GM12873 (cell line): ENCODE data around the gene MT1E.

ENCODE experiments used
- TF ChIP-seq, protein P1 (sequence below): IDR thresholded peaks from 2 replicates; pipeline ENCODE4 v1.5.1; 2012; ENCODE audit warnings: low read depth, mild to moderate bottlenecking, moderate library complexity, low read length, control low read depth; ENCODE audit not compliant: insufficient read depth; ENCODE audit errors: missing control alignments

MT1E gene

DNA sequence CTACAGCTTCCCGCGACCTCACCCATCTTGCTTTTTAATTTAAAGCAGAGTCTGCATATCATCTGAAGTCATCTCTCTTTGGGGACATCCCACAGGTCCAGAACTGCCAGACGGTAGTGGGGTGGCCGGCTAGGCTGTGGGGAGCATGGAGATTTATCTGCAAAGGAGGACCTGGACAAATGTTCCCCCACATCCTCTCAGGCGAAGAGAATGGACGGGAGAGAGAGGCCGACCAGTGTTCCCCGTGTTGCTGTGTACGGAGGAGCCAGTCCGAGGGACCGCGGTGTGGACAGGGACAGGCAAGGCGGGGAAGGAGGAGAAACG lies 6.2 kb downstream of the MT1E start:
- TF ChIP-seq, protein P1, sequence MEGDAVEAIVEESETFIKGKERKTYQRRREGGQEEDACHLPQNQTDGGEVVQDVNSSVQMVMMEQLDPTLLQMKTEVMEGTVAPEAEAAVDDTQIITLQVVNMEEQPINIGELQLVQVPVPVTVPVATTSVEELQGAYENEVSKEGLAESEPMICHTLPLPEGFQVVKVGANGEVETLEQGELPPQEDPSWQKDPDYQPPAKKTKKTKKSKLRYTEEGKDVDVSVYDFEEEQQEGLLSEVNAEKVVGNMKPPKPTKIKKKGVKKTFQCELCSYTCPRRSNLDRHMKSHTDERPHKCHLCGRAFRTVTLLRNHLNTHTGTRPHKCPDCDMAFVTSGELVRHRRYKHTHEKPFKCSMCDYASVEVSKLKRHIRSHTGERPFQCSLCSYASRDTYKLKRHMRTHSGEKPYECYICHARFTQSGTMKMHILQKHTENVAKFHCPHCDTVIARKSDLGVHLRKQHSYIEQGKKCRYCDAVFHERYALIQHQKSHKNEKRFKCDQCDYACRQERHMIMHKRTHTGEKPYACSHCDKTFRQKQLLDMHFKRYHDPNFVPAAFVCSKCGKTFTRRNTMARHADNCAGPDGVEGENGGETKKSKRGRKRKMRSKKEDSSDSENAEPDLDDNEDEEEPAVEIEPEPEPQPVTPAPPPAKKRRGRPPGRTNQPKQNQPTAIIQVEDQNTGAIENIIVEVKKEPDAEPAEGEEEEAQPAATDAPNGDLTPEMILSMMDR, result no peak

DNA sequence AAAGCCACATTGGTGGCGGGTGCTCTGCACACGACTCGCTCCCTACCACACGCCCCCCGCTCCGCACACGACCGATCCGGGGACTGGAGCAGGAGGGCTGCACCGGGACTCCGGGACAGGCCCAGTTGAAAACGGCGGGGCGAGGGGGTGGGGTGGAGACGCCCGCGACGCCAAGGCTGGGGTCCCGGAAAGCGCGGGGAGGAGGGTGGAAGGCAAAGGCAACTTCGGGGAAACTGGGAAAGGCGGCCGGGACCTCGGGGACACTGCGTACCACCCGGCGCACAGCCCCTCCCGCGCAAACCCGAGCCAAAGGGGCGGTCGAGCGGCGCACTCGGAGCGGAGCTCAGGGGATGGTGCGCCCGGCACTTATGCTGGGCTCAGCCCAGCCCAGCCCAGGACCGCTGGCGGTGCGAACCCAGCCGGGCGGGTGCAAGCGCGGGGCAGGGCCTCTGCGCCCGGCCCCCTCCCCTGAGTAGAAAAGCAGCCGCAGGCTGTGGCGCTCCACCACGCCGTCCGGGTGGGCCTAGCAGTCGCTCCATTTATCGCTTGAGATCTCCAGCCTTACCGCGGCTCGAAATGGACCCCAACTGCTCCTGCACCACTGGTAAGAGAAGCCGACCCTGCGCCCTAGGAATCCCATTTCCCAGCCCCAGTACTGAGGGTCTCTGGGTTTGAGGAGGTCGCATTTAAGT lies 6.7 kb downstream of the MT1E start, which contains the start of gene MT1M:
Gene MT1M, plus strand, starts transcription at position 504 of the 692 bp plus-strand sequence. Its CDS starts 73 bp downstream, at position 577.
- TF ChIP-seq, protein P1, result no peak

DNA sequence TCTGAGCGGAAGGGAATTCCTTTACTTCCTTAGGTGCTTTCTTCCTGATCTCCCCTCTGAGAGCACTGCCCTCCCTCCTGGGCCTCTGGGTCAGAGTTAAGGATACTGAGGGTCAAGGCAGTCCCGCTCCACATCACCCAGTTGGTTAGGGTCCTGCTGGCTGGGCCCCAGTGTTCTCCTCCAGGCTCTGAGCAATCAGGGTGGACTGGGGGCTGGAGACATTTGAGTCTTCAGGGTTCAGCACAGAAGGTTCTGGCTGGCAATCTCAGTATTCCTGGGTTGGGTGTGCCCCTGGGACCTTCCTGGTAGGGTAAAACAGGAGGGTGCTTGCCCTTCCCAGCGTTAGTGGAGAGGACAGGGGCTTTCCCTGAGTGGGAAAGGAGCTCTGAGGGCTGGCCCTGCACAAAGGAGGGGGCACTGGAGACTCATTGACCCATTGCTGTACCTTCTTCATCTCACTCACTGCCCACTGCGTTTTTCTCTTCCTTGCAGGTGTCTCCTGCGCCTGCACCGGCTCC lies 7.3 kb downstream of the MT1E start:
- TF ChIP-seq, protein P1, result no peak

DNA sequence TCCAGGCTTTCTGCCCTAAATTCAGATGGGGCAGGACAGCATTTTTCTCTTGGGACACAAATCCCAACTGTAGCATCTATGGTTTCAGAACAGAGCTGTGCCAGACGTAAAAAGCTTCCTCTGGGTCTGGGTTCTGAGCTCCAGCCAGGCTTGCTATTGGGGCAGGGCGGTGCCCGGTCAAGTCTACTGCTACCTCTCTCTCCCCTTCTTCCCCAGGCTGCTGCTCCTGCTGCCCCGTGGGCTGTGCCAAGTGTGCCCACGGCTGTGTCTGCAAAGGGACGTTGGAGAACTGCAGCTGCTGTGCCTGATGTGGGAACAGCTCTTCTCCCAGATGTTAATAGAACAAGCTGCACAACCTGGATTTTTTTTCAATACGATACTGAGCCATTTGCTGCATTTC lies 8.0 kb downstream of the MT1E start:
- TF ChIP-seq, protein P1, result no peak

DNA sequence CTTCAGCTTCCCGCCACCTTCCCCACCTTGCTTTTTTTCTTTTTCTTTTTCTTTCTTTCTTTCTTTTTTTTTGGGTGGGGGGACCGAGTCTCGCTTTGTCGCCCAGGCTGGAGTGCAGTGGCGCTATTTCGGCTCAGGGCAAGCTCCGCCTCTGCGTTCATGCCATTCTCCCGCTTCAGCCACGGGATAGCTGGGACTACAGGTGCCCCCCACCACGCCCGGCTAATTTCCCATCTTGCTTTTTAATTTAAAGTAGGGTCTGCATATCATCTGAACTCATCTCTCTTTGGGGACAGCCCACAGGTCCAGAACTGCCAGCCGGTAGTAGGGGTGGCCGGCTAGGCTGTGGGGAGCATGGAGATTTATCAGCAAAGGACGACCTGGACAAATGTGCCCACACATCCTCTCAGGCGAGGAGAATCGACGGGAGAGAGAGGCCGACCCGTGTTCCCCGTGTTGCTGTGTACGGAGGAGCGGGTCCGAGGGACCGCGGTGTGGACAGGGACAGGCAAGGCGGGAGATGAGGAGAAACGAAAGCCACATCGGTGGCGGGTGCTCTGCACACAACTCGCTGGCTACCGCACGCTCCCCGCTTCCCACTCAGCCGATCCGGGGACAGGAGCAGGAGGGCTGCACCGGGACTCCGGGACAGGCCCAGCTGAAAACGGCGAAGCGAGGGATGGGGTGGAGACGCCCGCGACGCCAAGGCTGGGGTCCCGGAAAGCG lies 9.3 kb downstream of the MT1E start:
- TF ChIP-seq, protein P1, result no peak

DNA sequence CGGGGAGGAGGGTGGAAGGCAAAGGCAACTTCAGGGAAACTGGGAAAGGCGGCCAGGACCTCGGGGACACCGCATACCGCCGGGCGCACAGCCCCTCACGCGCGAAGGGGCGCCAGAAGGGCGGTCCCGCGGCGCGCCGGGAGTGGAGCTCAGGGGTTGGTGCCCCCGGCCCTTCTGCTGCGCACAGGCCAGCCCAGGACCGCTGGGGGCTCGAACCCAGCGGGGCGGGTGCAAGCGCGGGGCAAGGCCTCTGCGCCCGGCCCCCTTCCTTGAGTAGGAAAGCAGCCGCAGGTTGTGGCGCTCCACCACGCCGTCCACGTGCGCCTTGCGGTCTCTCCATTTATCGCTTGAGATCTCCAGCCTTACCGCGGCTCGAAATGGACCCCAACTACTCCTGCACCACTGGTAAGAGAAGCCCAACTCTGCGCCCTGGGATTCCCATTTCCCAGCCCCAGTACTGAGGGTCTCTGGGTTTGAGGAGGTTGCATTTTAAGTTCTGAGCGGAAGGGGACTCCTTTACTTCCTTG lies 9.9 kb downstream of the MT1E start:
- TF ChIP-seq, protein P1, result no peak
